ENCODE results near the gene CARD10.

GRCh38 chr22:37501610-37502341, 17.4 kb downstream of the CARD10 start:
- TF ChIP-seq, protein P1, sequence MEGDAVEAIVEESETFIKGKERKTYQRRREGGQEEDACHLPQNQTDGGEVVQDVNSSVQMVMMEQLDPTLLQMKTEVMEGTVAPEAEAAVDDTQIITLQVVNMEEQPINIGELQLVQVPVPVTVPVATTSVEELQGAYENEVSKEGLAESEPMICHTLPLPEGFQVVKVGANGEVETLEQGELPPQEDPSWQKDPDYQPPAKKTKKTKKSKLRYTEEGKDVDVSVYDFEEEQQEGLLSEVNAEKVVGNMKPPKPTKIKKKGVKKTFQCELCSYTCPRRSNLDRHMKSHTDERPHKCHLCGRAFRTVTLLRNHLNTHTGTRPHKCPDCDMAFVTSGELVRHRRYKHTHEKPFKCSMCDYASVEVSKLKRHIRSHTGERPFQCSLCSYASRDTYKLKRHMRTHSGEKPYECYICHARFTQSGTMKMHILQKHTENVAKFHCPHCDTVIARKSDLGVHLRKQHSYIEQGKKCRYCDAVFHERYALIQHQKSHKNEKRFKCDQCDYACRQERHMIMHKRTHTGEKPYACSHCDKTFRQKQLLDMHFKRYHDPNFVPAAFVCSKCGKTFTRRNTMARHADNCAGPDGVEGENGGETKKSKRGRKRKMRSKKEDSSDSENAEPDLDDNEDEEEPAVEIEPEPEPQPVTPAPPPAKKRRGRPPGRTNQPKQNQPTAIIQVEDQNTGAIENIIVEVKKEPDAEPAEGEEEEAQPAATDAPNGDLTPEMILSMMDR (IDR thresholded peaks at IDR 0.05; ENCODE audit: insufficient read depth, low read length), result no peak
- no peak for TF ChIP-seq POLR2AphosphoS5 (IDR thresholded peaks at IDR 0.05; ENCODE audit: low read depth)
- no peak for TF ChIP-seq REST (IDR thresholded peaks at IDR 0.05; ENCODE audit: insufficient replicate concordance, low read depth)
- TF ChIP-seq GABPA (IDR thresholded peaks at IDR 0.05; ENCODE audit: low read depth), result no peak
